Urinary bladder (tissue), 4 donors: ENCODE results near the gene RGPD5. TPM values are rescaled to one million over a fixed set of nuclear protein-coding genes. Genes with fewer than 3 reads are reported as not detected.
"Not testable (repeated sequence)": the region's sequence is repeated elsewhere in the genome, so short reads cannot be mapped to it uniquely, and the experiment has no call there.

Experiments
- DNase-seq: peaks from one replicate; pipeline ENCODE4 v3.0.0-alpha.2; 2015; ENCODE audit errors: extremely low spot score
- H3K27ac ChIP-seq: one replicate; pipeline ENCODE4 v1.5.1; 2013; ENCODE audit warnings: low read depth, mild to moderate bottlenecking, moderate library complexity
- H3K36me3 ChIP-seq: one replicate; pipeline ENCODE4 v1.6.1; 2013; ENCODE audit warnings: mild to moderate bottlenecking, moderate library complexity; ENCODE audit not compliant: insufficient read depth
- H3K4me1 ChIP-seq: one replicate; pipeline ENCODE4 v1.6.1; 2013; ENCODE audit warnings: mild to moderate bottlenecking, moderate library complexity; ENCODE audit not compliant: insufficient read depth
- H3K4me3 ChIP-seq: one replicate; pipeline ENCODE4 v1.5.1; 2013; ENCODE audit warnings: low read depth, low read length
- WGBS: extraction: QIAGEN DNeasy Blood & Tissue Kit; methylation state at CpG from one replicate; pipeline ENCODE4 v1.1.7; 2013; 5-methylcytosine and 5-hydroxymethylcytosine counted together
- polyA plus RNA-seq: library from polyadenylated mRNA; stranded (reverse); fragments of 200-250 nt; gene quantifications from one replicate; pipeline ENCODE4 v1.2.3, GENCODE V29; 2013
- total RNA-seq: library from RNA; depleted of rRNA; stranded (reverse); fragments of >200 nt; gene quantifications from one replicate; pipeline ENCODE4 v1.2.3, GENCODE V29; 2014
- donor health status: healthy with polysubstance abuse.
- donor health status: healthy.

The RGPD5 gene
- total RNA-seq = 125 TPM
- polyA plus RNA-seq = 11.2 TPM

DNA sequence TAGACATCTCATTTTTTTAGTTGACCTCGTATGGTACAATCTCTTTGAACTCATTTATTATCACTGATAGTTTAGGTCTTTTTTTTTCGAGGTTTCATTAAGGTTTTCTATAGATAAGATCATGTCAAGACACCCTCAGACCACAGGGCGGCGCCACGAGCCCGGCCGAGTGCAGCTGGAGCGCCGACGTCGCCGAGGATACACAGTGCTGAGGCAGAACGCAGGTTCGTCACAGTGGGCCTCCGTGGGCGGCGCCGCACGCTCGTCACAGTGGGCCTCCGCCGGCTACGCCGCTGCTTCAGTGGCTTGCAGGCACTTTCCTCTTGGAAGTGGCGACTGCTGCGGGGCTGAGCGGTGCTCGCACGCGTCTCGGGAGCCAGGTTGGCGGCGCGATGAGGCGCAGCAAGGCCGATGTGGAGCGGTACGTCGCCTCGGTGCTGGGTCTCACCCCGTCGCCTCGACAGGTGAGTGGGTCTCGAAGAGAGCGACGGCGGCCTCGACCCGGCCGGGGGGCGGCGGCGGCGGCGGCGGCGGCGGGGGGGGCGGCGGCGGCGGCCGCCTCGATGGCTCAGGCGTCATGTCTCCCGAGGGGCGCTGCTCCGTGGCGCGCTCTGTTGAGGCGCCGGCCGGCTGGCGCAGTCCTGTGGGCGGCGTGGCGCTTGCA lies at the start of gene RGPD5:
RGPD5 (plus strand) TSS at position 232 of the 664 bp plus-strand sequence; CDS start at position 393, 161 bp downstream.
- WGBS = 2% methylated on average over 14 of the region's 77 CpGs
- DNase-seq, H3K27ac ChIP-seq: not testable (repeated sequence)

DNA sequence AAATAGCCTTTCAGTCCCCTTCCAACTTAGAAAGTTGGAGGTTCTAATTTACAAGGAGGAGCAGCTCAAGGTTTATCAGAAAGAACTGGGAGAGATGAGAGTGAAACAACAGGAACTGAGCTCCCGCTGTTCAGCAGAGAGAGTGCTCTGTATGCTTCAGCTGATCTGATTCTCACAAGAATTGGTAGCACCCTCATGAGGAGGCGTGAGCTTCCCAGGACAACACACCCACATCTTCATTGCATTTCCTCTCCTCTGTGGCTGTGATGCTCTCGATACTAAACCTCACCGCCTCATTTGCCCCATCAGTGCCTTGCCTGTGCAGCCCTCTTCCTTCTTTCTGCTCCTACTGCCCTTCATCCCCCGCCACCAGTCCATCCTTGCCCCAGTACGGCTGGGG lies 42.5 kb upstream of the RGPD5 start:
- no CpG with 5 or more reads among the region's 6 CpGs for WGBS

More for the DNA sequence above, at the start of gene RGPD5:
- H3K36me3 ChIP-seq, H3K4me1 ChIP-seq, H3K4me3 ChIP-seq: not testable (repeated sequence)

DNA sequence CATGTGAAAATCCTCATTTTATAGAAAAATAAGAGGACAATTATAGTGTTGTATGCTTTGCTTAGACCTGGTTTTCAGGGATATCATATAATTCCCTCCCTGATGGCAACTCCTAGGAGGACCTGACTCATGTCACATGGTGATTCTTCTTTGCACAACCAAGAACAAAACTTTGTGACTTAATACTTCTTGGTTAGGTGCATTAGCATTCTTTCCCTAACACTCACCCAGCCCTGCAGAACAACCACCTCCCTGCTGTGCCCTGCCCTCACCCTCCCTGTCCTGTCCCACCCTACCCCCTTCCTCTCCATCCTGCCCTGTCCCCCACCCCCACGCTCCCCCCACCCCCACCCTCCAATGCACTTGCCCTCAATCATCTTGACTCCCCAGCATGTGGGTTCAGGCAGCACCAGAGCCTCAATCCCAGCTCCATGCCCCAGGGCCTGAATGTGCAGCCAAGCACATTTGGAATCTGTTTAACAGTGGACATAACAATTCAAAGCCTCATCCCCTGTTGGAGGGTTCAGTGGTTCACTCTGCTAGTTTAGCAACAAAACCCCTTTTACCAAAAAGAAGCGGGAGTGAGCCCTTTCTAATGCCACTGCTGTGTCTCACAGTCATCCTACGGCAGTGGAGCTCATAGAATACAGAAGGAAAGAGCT lies 36.8 kb upstream of the RGPD5 start:
- H3K4me1 ChIP-seq, H3K36me3 ChIP-seq: not testable (repeated sequence)
- no CpG with 5 or more reads among the region's 3 CpGs for WGBS

More for the DNA sequence above, 42.5 kb upstream of the RGPD5 start:
- DNase-seq, H3K27ac ChIP-seq, H3K36me3 ChIP-seq, H3K4me1 ChIP-seq, H3K4me3 ChIP-seq: not testable (repeated sequence)

DNA sequence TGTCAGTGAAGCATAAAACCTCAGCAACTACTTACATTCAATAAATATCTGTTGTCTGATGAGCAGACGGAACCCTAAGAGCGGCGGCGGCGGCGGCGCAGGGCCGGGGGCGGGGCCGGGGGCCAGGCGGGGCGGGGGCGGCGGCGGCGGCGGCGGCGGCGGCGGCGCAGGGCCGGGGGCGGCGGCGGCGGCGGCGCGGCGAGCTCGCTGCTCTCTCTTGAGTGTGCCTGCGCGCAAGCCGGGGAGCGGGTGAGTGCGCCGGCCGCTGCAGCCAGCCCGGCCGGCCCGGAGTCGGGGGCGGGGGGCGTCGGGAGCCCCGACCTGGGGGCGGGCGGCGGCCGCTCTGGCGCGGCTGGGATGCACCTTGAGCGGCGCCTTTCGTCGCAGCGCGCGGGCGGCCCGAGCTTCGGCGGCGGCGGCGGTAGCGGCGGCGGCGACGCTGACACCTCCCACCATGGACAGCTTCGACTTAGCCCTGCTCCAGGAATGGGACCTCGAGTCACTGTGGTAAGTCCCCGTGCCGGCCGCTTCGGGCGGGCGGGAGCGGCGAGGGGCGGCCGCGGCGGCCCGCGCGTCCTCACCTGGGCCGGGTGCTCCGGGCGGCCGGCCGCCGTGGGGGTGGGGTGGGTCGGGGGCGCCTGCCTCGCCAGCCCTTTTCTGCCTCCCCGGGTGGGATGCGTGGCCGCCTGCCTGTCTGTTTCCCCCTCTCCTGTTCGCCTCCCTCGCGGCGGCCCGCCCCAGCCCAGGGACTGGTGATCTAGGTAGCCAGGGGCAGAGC lies 33.7 kb upstream of the RGPD5 start:
- not testable (repeated sequence) for H3K36me3 ChIP-seq, DNase-seq, H3K4me1 ChIP-seq, H3K27ac ChIP-seq
- H3K4me3 ChIP-seq = peak overlapping the region; percentile 22
- under 1% methylated on average over 67 of the region's 106 CpGs for WGBS

More for the DNA sequence above, 36.8 kb upstream of the RGPD5 start:
- not testable (repeated sequence) for H3K4me3 ChIP-seq, DNase-seq, H3K27ac ChIP-seq

DNA sequence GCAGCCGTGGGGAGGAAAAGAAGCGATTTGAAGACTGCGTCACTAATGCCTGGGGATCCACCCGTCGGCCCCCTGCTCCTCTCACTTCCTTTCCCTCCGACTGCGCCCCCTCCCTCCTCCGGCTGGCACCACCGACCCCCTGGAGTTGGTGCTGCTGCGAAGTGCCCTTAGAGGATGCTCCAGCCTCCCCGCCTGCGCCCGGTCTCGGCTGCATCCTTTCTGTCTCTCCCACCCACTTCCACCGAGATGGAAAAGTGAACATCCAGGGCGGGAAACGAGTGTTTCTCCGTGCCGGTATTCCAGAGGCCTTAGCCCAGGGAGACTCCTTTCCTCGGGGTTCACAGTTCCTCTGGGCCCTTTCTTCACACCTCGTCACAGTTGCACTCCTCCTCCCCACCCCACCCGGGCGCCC lies 33.1 kb upstream of the RGPD5 start:
- not testable (repeated sequence) for H3K4me3 ChIP-seq, H3K27ac ChIP-seq, H3K4me1 ChIP-seq, DNase-seq, H3K36me3 ChIP-seq
- 6% methylated on average over 7 of the region's 23 CpGs for WGBS

DNA sequence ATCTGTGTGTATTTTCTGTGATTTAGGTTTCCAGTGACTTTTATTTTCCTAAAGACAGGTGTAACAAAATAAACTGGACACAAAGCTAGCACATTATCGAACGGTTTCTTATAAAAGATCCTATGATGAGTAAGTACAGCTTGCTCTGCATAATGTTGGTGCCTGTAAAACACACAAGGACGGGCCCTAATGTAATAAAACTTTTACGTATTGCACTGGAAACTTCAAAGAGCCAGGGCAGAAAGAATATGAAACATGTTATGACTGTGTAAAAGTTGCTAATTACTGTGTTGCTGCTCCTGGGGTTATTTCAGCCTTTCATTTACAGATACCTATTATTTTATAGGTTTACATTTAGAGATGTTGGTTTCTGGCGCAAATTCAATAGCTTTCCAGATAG lies 32.1 kb upstream of the RGPD5 start:
- not testable (repeated sequence) for H3K4me1 ChIP-seq, H3K36me3 ChIP-seq, H3K27ac ChIP-seq, DNase-seq, H3K4me3 ChIP-seq
- 83% methylated on average over 1 of the region's 5 CpGs for WGBS

DNA sequence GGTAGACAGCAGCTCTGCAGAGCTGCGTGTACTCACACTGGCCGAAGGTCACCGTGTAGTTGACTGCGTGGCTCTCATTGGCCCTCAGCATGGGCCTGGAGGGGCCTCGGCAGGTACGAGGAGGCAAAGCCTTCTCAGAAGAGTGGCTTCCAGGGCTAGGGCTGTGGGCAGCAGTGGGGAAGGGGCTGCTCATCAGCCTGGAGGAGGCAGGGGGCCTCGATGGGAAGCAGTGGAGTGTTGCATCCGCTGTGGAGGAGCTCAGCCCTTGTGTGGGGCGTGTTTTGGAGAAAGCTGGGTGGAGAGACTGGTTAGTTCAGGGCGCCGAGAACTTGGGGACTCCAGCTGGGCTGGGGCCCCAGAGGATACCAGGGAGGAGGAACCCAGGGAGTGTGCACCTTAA lies 28.0 kb upstream of the RGPD5 start:
- not testable (repeated sequence) for H3K27ac ChIP-seq, H3K4me3 ChIP-seq, H3K4me1 ChIP-seq, DNase-seq, H3K36me3 ChIP-seq
- WGBS = 87% methylated on average over 8 of the region's 11 CpGs

DNA sequence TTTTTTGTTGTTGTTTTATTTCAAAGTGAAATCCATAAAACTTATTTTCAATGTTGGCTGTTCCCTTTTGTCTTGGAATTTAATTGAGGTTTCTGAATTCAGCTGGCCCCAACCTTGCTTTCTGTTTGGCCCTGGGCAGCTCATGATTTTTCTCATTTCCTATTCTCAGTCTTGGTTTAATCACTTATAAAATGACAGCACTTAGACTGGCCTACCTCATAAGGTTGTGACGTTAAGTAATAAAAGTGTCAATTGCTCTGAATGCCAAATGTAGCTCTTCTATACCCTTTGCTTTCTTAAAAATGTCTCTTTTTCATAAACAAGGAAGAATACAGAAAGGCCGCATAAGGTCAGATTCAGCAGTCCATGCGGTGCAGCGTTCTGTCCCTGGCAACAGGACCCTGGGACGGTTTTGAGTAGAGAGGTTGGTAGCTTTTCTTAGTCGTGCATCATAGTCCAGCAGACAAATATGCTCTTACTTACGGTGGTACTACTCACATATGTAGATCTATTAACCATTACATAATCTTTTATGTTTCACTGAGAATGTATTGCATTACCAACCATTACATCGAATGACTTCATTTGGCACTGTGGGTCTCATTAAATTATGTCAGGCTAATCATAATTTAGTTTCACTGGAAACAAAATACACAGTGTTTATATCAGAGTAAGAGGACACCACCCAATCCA lies 27.1 kb upstream of the RGPD5 start:
- not testable (repeated sequence) for H3K36me3 ChIP-seq, H3K4me1 ChIP-seq, H3K27ac ChIP-seq, DNase-seq, H3K4me3 ChIP-seq
- 84% methylated on average over 6 of the region's 8 CpGs for WGBS

DNA sequence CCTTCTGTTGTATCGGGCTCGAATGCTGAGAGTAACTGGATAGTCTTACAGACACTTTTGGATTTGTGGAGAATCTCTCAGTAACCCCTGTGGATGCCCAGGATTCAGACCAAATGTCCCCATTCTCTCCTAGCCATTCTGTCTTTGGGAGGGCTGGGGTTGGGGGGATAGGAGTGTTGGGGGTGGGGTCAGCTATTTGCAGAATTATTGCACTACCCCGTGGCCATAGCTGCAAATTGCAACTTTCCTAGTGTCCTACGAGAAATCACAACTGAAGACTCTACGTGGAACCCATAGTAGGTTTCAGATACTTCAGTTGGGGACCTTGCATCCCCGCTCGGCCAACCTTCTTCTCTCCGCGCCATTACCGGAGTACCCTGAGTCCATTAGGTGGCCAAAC lies 25.2 kb upstream of the RGPD5 start:
- not testable (repeated sequence) for H3K27ac ChIP-seq, H3K36me3 ChIP-seq, DNase-seq, H3K4me1 ChIP-seq, H3K4me3 ChIP-seq
- no CpG with 5 or more reads among the region's 10 CpGs for WGBS

DNA sequence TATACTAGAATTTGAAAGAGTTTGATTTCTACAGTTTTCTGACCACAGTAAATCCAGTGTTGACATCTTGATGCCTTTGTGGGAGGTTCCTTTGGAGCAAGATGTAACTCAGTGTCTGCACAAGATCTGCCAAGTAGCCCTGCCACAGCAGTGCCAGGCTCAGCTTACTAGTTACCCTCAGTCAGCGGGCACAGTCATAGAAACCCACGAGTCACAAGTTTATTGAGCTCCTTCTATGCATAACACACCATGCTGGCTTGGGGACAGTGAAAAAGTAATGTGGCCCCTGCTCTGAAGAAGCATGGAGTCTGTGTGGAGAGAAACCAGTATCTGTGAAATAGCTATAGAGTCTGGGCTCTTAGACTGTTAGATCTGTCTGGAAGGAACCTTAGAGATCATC lies 15.0 kb upstream of the RGPD5 start:
- no CpG with 5 or more reads among the region's 2 CpGs for WGBS

DNA sequence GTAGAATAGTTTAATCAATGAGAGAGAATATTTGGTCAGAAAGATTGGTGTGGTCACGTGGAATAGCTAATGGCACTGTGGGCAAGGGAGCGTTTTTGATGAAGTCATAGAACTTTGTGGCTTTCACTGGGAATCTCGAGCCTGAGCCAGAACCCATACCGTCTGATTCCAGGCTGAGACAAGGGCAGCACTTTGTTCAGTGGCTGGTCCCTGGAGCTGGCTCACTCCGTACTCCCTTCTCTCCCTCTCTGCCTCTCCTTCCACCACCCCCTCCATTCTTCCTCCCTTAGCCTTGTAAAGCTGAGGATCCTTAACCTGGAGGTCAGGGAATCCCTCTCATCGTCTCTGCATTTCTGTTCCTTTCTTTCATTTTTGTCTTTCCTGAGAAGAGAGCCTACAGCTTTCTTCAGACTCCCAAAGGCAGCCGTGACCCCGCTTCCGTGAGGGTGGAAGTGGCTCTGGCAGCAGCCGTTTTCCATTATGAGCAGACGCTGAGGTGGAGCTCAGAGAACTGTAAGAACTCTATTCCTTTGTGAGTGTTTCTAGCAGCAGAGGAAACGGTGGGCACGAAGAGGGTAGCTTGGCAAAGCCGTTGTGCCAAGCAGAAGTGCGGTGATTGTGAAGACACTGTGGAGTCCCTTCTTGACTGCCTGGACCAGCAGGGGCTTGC lies 12.8 kb upstream of the RGPD5 start:
- no CpG with 5 or more reads among the region's 15 CpGs for WGBS
- not testable (repeated sequence) for DNase-seq, H3K4me1 ChIP-seq, H3K27ac ChIP-seq, H3K4me3 ChIP-seq, H3K36me3 ChIP-seq

More for the DNA sequence above, 15.0 kb upstream of the RGPD5 start:
- not testable (repeated sequence) for H3K36me3 ChIP-seq, DNase-seq, H3K27ac ChIP-seq, H3K4me3 ChIP-seq, H3K4me1 ChIP-seq

DNA sequence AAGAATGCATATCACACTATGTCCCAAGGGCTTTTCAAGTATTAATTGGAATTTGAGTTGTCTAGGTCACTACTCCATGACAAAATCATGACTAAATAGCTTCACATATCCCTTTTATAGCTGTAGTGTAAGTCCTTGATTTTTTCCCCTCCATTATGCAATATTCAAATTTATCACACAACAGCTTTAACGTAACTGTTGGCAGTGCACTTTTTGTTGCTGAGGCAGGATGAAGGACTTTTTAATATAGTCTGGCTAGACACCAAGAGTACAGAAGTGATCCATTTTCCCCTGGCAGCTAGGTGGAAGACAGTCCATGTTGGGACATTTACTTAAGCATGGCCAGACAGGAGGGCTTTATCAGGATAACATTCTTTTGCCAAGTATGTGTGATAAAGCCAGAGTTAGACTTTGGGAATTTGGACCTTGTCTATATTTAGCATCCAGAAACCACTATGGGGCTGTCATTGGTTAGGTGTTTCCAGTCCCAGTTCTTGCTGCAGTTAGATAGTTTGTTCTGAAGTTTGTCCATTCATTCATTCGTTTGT lies 11.6 kb upstream of the RGPD5 start:
- H3K36me3 ChIP-seq = not testable (repeated sequence)
- WGBS = no CpG with 5 or more reads among the region's 2 CpGs

More for the DNA sequence above, 11.6 kb upstream of the RGPD5 start:
- H3K27ac ChIP-seq, DNase-seq, H3K4me1 ChIP-seq, H3K4me3 ChIP-seq: not testable (repeated sequence)
